Smooth muscle cell of bladder (primary cell): ENCODE data around the gene DIRAS2. TPM values are rescaled to one million over a fixed set of nuclear protein-coding genes. Genes with fewer than 3 reads are reported as not detected.

ENCODE experiments used
- total RNA-seq: library from RNA; depleted of rRNA; stranded (reverse); fragments of >200 nt; gene quantifications from 2 replicates; pipeline ENCODE4 v1.2.3, GENCODE V29; 2014

DIRAS2 gene
- 6.7 and 10.1 TPM in 2 replicates for total RNA-seq

DNA sequence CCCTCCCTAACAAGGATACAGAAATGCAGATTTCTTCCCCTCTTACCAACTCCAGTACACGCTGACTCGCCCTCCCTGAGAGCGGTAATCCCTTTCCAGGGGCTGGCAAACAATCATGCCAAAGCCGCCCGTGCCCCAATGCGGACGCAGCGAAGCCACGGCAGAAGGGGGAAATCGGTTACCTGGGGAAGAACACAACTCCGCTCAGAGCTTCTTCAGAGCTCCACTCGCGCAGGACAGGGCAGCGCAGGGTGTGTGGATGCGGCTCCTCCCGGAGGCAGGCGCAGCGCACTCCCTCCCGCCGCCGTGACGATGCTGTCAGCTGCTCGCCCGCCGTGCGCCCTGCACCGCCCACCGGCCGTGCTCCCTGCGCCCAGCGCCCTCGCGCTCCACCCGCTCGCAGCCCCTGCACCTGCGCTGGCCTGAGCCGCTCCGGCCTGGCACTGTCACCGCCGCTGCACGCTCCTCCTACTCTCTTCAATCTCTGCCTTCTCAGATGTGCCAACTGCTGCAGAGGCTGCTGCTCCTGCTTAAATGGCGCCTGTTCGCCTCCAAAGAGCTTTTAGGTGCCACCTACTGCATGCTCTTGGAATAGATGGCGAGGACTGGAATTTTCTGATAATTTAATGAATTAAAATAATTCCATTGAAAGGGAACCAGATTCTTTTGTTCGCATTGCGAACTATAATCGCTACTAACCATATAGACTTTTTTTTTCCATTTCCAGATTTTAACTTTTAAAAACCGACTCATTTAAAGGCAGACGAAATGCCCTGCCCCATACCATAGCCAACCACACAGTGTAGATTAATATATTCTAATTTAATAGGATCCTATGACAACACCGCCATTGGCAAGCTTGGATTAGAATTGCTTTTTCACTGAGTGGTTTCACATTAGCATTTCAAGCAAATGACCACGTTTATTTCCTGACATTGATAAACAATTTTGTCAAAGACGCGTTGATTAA is at the start of gene DIRAS2:
TSS of gene DIRAS2 (minus strand) at position 255 of the 970 bp plus-strand sequence. CDS start 28,997 bp downstream, outside the sequence.

Other genes with a start within 250 kb of the DIRAS2 start
- under 0.01 TPM in 2 replicates for gene SYK, start 159.0 kb upstream of the DIRAS2 start, total RNA-seq